Fibroblast of skin of scalp (primary cell): ENCODE data around the gene PPP1R14D.

Experiments
- DNase-seq: peaks from one replicate; pipeline ENCODE4 v3.0.0-alpha.2; 2013

Gene PPP1R14D

GRCh38 chr15:40819048-40819447, 9.5 kb downstream of the PPP1R14D start:
- no peak for DNase-seq

- DNase-seq: no peak
These were observed 13.3 kb downstream of the PPP1R14D start for GRCh38 chr15:40815042-40815698.

GRCh38 chr15:40812721-40813425, 15.6 kb downstream of the PPP1R14D start:
- no peak for DNase-seq

DNA sequence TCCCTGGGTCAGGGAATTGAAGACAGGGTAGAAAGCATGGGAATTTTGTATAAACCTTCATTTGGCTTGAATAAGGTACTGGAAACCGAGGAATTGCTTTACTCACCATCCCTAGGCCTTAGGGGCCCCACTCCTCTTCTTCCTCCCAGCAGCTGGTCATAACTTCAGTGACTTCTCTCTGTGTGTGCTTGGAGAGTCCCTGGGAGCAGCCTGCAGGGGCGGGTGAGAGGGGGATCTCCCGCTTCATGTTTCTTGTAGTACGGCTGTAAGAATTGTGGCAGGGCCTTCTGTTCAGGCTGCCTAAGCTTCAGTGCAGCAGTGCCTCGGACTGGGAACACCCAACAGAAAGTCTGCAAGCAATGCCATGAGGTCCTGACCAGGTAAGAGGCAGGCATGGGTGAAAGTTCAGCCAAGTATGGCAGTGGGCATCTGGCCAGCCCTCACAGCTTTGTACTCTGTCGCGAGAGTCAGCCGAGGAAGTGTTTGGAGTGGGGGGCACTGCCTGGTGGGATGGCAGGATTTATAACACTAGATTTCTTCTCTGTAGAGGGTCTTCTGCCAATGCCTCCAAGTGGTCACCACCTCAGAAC, 19.6 kb downstream of the PPP1R14D start:
- DNase-seq: no peak

DNA sequence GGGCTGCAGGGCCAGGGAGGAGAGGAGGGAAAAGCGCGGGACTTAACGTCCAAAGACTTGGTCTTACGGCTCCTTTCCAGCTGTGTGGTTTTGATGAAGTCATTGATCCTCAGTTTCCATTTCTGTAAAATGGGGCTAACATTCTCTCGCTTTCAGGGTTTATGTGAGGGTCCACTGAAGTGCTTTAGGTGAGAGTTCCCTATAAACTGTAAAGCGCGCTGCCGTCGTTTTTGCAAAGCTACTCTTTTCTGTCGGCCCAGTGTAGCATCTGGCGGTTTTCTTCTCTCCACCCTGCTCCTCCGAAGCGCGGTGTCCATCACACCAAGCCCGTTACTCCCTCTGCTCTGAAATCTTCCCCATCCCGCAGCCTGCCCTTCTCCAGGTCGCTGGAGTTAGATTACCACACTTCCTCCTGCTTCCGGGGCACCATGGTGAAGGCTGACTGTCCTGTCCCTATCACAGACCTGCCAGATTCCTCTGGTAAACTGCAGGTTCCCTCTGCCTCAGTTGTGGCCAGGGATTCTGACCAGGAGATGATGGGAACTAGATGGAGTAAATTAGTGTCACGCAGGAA, 20.5 kb downstream of the PPP1R14D start:
- DNase-seq: no peak

- DNase-seq: peak; percentile 98
These were observed 21.2 kb downstream of the PPP1R14D start, which contains the start of the genes DNAJC17 and ZFYVE19 for GRCh38 chr15:40807028-40807887. TSS of gene DNAJC17 (minus strand) at chr15:40807473. CDS start at chr15:40807446, 27 bp downstream. TSS of gene ZFYVE19 (plus strand) at chr15:40807089. CDS start at chr15:40807590, 501 bp downstream.

- no peak for DNase-seq
These were observed 21.9 kb downstream of the PPP1R14D start for GRCh38 chr15:40806672-40807027.

- no peak for DNase-seq
These were observed 24.8 kb downstream of the PPP1R14D start for GRCh38 chr15:40803688-40804087.

DNA sequence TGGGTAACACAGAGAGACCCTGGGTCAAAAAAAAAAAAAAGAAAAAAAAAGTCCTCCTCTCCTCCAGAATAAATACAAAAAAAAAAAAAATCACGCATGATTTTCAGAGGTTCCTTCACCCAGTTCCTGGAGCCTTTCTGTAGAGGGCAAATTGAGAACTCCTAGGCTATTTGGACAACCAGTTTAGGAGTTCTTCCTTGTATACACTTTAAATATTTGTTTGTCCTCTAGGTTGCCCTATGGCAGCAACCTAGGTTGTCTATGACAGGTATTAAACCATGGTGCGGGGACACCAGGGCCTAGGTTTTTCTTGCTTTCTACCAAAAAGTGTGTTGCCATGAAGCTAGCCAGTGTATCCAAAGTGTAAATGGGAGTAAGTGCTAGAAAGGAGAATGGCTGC, 25.4 kb downstream of the PPP1R14D start:
- no peak for DNase-seq

GRCh38 chr15:40799523-40799922, 29.0 kb downstream of the PPP1R14D start:
- DNase-seq: no peak

GRCh38 chr15:40796512-40796911, 32.0 kb downstream of the PPP1R14D start:
- DNase-seq: no peak

DNA sequence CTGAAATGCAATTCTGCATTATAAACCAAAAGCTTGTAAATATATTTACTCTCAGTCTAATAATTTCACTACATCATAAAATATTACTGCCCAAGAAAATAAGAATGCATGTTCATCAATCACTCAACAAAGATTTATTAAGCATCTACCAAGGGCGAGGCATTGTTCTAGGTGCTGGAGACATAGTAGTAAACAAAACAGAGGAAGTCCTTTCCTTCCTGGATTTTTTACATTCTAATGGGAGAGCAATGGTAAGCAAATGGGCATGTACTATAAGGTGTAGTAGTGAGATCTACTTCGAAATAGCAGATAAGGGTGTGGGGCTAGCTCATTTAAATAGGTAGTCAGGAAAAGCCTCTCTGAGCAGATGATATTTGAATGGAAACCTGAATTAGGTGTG, 32.5 kb downstream of the PPP1R14D start:
- no peak for DNase-seq

DNA sequence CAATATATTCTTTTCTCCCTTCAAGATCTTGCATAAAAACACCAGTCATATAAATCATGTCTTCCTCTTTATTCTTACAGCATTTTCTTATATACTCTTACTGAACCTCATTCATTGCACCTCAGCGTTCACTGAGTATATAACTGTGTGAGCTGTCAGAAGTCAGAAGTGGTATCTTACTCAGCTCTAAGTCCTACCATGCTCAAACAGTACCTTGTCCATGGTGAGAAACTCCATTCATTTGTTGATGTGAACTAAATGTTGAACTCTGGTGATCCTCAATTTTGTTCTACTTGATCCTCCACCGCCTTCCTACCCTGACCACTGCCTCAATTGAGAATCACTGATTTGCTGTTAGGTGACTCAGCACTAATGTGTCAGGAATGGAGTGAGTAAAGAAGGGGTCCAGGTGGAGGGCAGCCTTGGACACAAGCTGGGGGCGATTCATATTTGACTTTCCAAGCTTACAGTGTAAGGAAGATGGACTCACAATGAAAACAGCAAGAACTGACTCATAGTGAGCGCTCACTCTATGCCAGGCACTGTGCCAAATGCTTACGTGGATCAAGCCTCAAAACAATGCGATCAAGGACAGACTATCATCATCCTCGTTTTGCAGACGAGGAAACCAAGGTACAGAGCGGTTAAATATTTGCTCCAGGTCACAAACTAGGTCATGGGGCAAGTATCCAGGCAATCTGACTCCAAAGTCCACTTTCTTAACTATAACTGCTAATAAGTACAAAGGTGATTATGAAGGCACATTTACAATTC, 35.1 kb downstream of the PPP1R14D start:
- peak; percentile 83 for DNase-seq

- DNase-seq: no peak
These were observed 36.1 kb downstream of the PPP1R14D start for GRCh38 chr15:40792394-40792793.

GRCh38 chr15:40790718-40791117, 37.8 kb downstream of the PPP1R14D start:
- no peak for DNase-seq

- DNase-seq: no peak
These were observed 38.5 kb downstream of the PPP1R14D start for GRCh38 chr15:40789999-40790398.

DNA sequence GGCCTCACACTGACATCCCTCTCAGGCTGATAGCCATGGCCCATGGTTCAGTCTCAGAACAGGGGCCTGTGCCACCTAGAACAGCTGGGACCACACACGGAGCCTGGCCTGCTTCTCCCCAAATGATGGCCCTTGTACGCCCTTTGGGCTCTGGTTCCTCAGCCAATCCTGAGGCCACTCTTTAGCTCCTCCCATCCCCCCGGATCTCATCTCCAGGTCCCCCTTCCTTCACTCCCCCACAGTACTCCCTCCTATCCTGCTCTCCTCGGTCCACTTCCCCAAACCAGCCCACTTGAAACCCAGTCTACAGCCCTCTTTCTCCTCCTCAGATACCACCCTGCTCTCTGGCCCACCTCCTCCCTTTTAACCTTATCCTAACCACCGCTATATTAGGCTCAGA, 39.4 kb downstream of the PPP1R14D start:
- no peak for DNase-seq

- no peak for DNase-seq
These were observed 40.5 kb downstream of the PPP1R14D start for GRCh38 chr15:40787991-40788390.

- peak; percentile 67 for DNase-seq
These were observed 41.1 kb downstream of the PPP1R14D start for GRCh38 chr15:40787344-40787841.

GRCh38 chr15:40785814-40786213, 42.7 kb downstream of the PPP1R14D start:
- no peak for DNase-seq

DNA sequence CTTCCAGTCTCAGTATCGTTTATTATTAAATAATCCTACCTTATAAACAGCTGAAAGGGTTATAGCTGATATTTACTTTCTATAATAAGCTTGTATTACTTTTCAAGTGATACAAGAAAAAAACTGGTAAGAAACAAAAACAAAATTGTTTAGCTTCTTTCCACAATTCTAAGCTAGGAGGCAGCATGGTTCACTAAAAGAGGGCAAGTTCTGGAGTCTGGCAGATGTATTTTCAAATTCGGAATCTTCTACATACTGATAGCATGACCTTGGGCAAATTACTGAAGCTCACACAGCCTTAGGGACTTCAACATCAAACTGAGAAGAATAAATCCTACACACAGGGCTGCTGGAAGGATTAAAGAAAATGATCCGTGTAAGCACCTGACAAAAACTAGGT, 43.3 kb downstream of the PPP1R14D start:
- no peak for DNase-seq
